Naive thymus-derived CD4-positive, alpha-beta T cell (primary cell): ENCODE results near the gene SMYD4. TPM values are rescaled to one million over a fixed set of nuclear protein-coding genes. Genes with fewer than 3 reads are reported as not detected.

ENCODE experiments used
- ATAC-seq: fragments of 150-1000 bp; cut with Tn5 transposase; 2 replicates; pipeline ENCODE4 v1.10.0; 2021; ENCODE audit warnings: mild to moderate bottlenecking, moderate library complexity
- CTCF ChIA-PET: fragments of 350-600 bp; sonication (Branson Sonifier 250); formaldehyde crosslinking; loops from one replicate; lab custom pipeline; 2021; ENCODE audit warnings: antibody characterized with exemption; lab: Charles Lee
- POLR2A ChIA-PET: fragments of 350-600 bp; sonication (Branson Sonifier 250); formaldehyde crosslinking; loops from one replicate; lab custom pipeline; 2021; ENCODE audit warnings: antibody characterized with exemption, inconsistent platforms; lab: Charles Lee
- DNase-seq, 9 donors: peaks; one replicate each; pipeline versions ENCODE4 v3.0.0 to v3.0.0-alpha.2; 2020 to 2022; ENCODE audit warnings: mixed read lengths in 1 of 9
- H3K27ac ChIP-seq: one replicate; pipeline ENCODE4 v1.7.0; 2013; ENCODE audit warnings: mild to moderate bottlenecking, low read depth, low read length, moderate library complexity
- H3K27me3 ChIP-seq, 2 donors: one replicate each; pipeline ENCODE4 v1.7.0; 2013; ENCODE audit warnings: low read length in 2 of 2, mild to moderate bottlenecking in 2 of 2, moderate library complexity in 2 of 2; ENCODE audit not compliant: control insufficient read depth in 2 of 2, insufficient read depth in 2 of 2
- H3K36me3 ChIP-seq, 3 experiments: 1 replicate in 2 of 3; 2 replicates in 1 of 3; pipeline ENCODE4 v1.7.0; 2013; ENCODE audit warnings: low read length in 3 of 3, mild to moderate bottlenecking in 3 of 3, moderate library complexity in 1 of 3; ENCODE audit not compliant: insufficient read depth in 3 of 3, control insufficient read depth in 2 of 3
- H3K4me1 ChIP-seq, 2 donors: one replicate each; pipeline ENCODE4 v1.7.0; 2013; ENCODE audit warnings: low read length in 2 of 2, mild to moderate bottlenecking in 2 of 2, moderate library complexity in 1 of 2; ENCODE audit not compliant: control insufficient read depth in 2 of 2, insufficient read depth in 2 of 2
- H3K4me3 ChIP-seq: 2 replicates; pipeline ENCODE4 v1.7.0; 2013; ENCODE audit warnings: mild to moderate bottlenecking, low read length
- H3K9me3 ChIP-seq, 3 experiments: 1 replicate in 2 of 3; 2 replicates in 1 of 3; pipeline ENCODE4 v1.7.0; 2013; ENCODE audit warnings: low read length in 3 of 3; ENCODE audit not compliant: control insufficient read depth in 2 of 3
- H3K27ac Mint-ChIP-seq, 9 donors: one replicate each; pipeline ENCODE4 v1.8.0; 2020 to 2022; ENCODE audit warnings: mixed read lengths in 9 of 9, mild to moderate bottlenecking in 8 of 9, moderate library complexity in 5 of 9, inconsistent platforms in 2 of 9
- H3K27me3 Mint-ChIP-seq, 5 donors: one replicate each; pipeline ENCODE4 v1.8.0; 2021 to 2022; ENCODE audit warnings: mixed read lengths in 5 of 5, mild to moderate bottlenecking in 1 of 5
- H3K36me3 Mint-ChIP-seq, 5 donors: one replicate each; pipeline ENCODE4 v1.8.0; 2020 to 2022; ENCODE audit warnings: mixed read lengths in 5 of 5, mild to moderate bottlenecking in 3 of 5, inconsistent platforms in 1 of 5
- H3K4me1 Mint-ChIP-seq, 7 donors: one replicate each; pipeline ENCODE4 v1.8.0; 2020 to 2022; ENCODE audit warnings: mixed read lengths in 7 of 7, mild to moderate bottlenecking in 3 of 7, inconsistent platforms in 1 of 7
- H3K4me3 Mint-ChIP-seq, 10 donors: one replicate each; pipeline ENCODE4 v1.8.0; 2020 to 2022; ENCODE audit warnings: mild to moderate bottlenecking in 10 of 10, mixed read lengths in 10 of 10, moderate library complexity in 6 of 10, inconsistent platforms in 2 of 10
- H3K9me3 Mint-ChIP-seq, 11 donors: one replicate each; pipeline ENCODE4 v1.8.0; 2020 to 2022; ENCODE audit warnings: mixed read lengths in 11 of 11, mild to moderate bottlenecking in 4 of 11, inconsistent platforms in 1 of 11, moderate library complexity in 1 of 11
- intact Hi-C, 2 donors: fragments of 100-400 bp; cut with micrococcal nuclease; formaldehyde crosslinking; loops; one replicate each; pipeline ENCODE4 v1.15.1; 2023
- polyA plus RNA-seq, 2 donors: library from polyadenylated mRNA; unstranded; fragments of 300-500 nt; fragmentation: Illumina TruSeq; gene quantifications; one replicate each; pipeline ENCODE4 v1.2.3, GENCODE V29; 2021
- total RNA-seq, 6 experiments: library from RNA in 5 of 6; stranded (reverse) in 5 of 6; gene quantifications; 1 replicate in 5 of 6; 2 replicates in 1 of 6; pipeline ENCODE4 v1.2.3 and lab custom pipeline; 2021 to 2026

The SMYD4 gene, protein sequence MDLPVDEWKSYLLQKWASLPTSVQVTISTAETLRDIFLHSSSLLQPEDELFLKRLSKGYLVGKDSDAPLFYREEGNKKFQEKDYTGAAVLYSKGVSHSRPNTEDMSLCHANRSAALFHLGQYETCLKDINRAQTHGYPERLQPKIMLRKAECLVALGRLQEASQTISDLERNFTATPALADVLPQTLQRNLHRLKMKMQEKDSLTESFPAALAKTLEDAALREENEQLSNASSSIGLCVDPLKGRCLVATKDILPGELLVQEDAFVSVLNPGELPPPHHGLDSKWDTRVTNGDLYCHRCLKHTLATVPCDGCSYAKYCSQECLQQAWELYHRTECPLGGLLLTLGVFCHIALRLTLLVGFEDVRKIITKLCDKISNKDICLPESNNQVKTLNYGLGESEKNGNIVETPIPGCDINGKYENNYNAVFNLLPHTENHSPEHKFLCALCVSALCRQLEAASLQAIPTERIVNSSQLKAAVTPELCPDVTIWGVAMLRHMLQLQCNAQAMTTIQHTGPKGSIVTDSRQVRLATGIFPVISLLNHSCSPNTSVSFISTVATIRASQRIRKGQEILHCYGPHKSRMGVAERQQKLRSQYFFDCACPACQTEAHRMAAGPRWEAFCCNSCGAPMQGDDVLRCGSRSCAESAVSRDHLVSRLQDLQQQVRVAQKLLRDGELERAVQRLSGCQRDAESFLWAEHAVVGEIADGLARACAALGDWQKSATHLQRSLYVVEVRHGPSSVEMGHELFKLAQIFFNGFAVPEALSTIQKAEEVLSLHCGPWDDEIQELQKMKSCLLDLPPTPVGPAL
- total RNA-seq = 10 to 100 TPM; 19.8 to 38.4 (median 32.5) TPM
- 10 to 100 TPM in 1 of 2 donors, 1 to 10 TPM in 1; 9.7 to 18.0 TPM for polyA plus RNA-seq
- total RNA-seq (lab: John Stamatoyannopoulos, UW) = 43.7 reads per million, percentile 68 among the genes with 10 or more reads in this experiment

DNA sequence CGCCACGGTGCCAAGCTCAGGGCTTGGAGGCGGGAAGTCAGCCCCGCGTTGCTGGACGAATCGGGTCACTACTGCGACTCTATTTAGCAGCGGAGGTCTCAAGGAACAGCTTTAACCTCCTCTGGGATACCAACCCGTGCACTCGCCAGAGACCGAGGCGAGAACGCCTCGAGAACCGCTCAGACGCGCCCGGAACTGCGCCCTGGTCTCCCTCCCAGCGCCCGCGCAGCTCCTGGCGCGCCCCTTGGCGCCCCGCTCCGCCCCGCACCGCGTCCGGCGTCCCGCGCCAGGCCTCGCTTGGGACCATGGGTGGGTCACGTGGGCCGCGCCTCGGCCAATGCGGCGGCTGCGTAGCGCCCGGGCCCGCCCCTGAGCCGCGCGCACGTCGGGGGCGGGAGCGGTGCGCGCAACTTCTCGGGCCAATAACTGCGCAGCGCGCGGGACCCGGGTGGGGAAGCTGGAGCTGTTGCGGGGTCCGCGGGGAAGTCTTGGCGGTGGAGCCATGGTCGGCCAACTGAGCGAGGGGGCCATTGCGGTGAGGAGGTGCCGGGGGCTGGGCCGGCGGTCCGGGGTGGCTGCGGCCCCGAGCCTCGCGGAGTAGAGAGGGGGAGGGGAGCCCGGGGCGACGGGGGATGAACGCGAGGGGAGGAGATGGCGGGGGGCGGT is at the start of gene SMYD4, which contains the start of gene RPA1:
SMYD4 (minus strand) TSS at position 311 of the 666 bp plus-strand sequence. CDS start 1,908 bp downstream, outside the sequence.
RPA1 (plus strand) TSS at position 414 of the 666 bp plus-strand sequence; CDS start at position 503, 89 bp downstream.
- Mint-ChIP-seq H3K27ac (peak within 1 kb of the TSS; percentile 89 to 99 (median 95)), H3K4me3 (peak within 1 kb of the TSS; percentile 89 to 100 (median 98)), H3K36me3 (peaks cover 7 to 33% (median 18%) of the 10 kb centered on the region in 5 donors), H3K27me3 (no peaks in the 10 kb centered on the region), H3K4me1 (peaks cover 39 to 80% (median 67%) of the 10 kb centered on the region in 7 donors), H3K9me3 (peaks cover 0 to 2% (median 0%) of the 10 kb centered on the region in 11 donors)
- Histone ChIP-seq H3K4me1 (peaks cover 17 to 26% of the 10 kb centered on the region in 2 donors), H3K4me3 (peak within 1 kb of the TSS; percentile 82), H3K36me3 (peaks cover 0 to 13% (median 2%) of the 10 kb centered on the region in 3 experiments), H3K27me3 (no peaks in the 10 kb centered on the region), H3K27ac (peak within 1 kb of the TSS; percentile 86), H3K9me3 (no peaks in the 10 kb centered on the region)
- CTCF ChIA-PET = interaction anchor here (1.5 kb wide), 1 partner anchor 108 kb away, joined by 7 read pairs; no protein-coding TSS in a partner anchor
- peak; percentile 100 for ATAC-seq
- intact Hi-C loops = loop anchor here (1.0 to 5.0 kb wide), 10 partner anchors 41 to 571 kb away; partner anchors contain the start of genes DPH1 (in 2 of the 2), MNT (in 1 of the 2), OVCA2 (in 1 of the 2) and WDR81 (in 1 of the 2)
- peak; percentile 84 to 94 (median 89) for DNase-seq
- POLR2A ChIA-PET = interaction anchor here (0.6 to 2.2 kb wide), 14 partner anchors 10 to 506 kb away, joined by 3 to 8 read pairs (median 4); partner anchors contain the start of genes PRPF8, RILP and TSR1

DNA sequence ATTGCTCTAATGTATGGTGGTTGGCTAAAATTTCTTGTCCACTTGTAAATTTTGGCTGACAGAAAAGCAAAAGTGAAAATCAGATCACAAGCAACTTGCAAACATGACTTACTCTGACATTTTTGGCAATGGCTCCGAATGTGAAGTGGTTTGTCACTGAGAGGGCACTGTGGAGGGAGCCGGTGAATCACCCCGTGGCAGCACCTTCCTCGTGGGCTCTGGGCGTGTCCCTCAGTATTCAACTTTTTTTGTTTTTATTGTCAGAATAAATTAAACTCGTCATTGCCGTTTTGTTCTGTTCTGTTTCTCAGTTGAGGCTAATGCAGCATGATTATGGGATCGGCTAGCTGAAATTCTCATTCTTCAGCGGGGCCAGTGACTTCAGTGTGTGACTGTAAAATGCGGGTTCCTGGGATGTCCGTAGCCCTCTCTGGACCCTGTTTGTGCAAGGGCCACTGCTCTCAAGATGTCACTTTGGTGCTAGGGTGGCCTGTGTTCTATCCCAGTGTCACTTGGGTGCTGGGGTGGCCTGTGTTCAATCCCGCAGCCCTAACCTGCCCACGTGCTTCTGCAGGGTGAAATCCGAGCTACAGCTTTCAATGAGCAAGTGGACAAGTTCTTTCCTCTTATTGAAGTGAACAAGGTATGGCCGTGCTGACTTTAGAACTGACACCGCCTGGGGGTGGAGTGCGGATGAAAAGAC is 48.9 kb upstream of the SMYD4 start:
- no peak overlapping the region for H3K27ac ChIP-seq
- peaks cover 28 to 81% (median 41%) of the 10 kb centered on the region in 3 experiments for H3K36me3 ChIP-seq
- ATAC-seq = no peak
- Mint-ChIP-seq H3K27me3 (no peaks in the 10 kb centered on the region), H3K36me3 (peaks cover 20 to 67% (median 35%) of the 10 kb centered on the region in 5 donors), H3K27ac (peak overlapping the region in 3 of 9 donors; percentile 4 to 72 (median 68)), H3K9me3 (no peaks in the 10 kb centered on the region), H3K4me3 (no peak overlapping the region), H3K4me1 (peaks cover 9 to 65% (median 18%) of the 10 kb centered on the region in 7 donors)
- no peak for DNase-seq
- no peak overlapping the region for H3K4me3 ChIP-seq
- H3K27me3 ChIP-seq = no peaks in the 10 kb centered on the region
- H3K4me1 ChIP-seq = peaks cover under 1 to 2% of the 10 kb centered on the region in 2 donors
- intact Hi-C loops = loop anchor here in 1 of 2 donors (10.0 kb wide), 1 partner anchor 146 kb away; the partner anchor contains the start of gene RTN4RL1
- CTCF ChIA-PET = no interaction called here
- POLR2A ChIA-PET = no interaction called here
- no peaks in the 10 kb centered on the region for H3K9me3 ChIP-seq

DNA sequence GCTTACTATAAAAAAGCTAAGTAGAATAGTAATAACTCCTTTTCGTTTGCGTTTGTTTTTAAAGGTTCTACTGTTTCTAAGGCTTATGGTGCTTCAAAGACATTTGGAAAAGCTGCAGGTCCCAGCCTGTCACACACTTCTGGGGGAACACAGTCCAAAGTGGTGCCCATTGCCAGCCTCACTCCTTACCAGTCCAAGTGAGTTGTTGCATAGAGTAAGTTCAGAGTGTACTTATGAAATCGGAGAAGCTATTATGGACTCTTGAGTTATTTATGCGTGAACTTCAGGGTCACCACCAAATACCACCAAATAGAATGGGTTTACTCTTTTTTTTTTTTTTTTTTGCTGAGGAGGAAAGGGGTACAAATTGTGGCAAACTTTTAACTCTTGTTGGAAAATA is 45.9 kb upstream of the SMYD4 start:
- Mint-ChIP-seq H3K36me3 (peaks cover 17 to 63% (median 38%) of the 10 kb centered on the region in 5 donors), H3K4me3 (no peak overlapping the region), H3K27ac (peak overlapping the region in 1 of 9 donors; percentile 98), H3K9me3 (peaks cover 0 to 4% (median 0%) of the 10 kb centered on the region in 11 donors), H3K4me1 (peaks cover 35 to 76% (median 48%) of the 10 kb centered on the region in 7 donors), H3K27me3 (no peaks in the 10 kb centered on the region)
- POLR2A ChIA-PET = no interaction called here
- ATAC-seq (no peak), DNase-seq (no peak)
- peaks cover 28 to 58% (median 33%) of the 10 kb centered on the region in 3 experiments for H3K36me3 ChIP-seq
- peaks cover 29% of the 10 kb centered on the region in 2 donors for H3K4me1 ChIP-seq
- intact Hi-C loops = loop anchor here in 1 of 2 donors (10.0 kb wide), 1 partner anchor 149 kb away; the partner anchor contains the start of gene RTN4RL1
- H3K27me3 ChIP-seq = no peaks in the 10 kb centered on the region
- no peaks in the 10 kb centered on the region for H3K9me3 ChIP-seq
- H3K4me3 ChIP-seq = no peak overlapping the region
- H3K27ac ChIP-seq = no peak overlapping the region
- CTCF ChIA-PET = interaction anchor here (1.0 kb wide), 1 partner anchor 12 kb away, joined by 5 read pairs; no protein-coding TSS in a partner anchor

DNA sequence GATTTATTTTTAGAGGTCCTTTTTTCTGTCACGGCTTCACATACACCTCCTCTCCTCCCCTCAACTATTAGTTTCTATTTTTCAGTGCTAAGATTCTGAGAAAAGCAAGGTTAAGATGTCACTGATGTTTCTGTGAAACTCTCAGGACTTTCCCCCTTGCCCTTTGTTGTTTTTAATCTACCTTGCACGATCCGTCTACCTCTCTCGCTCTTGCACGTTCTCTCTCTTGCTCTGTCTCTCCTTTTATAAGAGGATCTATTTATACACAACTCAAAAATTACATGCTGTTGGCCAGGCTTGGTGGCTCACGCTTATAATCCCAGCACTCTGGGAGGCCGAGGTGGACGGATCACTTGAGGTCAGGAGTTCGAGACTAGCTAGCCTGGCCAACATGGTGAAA is 43.7 kb upstream of the SMYD4 start:
- peaks cover 34 to 40% of the 10 kb centered on the region in 2 donors for H3K4me1 ChIP-seq
- H3K27ac Mint-ChIP-seq = peak overlapping the region; percentile 79 to 99 (median 94)
- ATAC-seq (peak; percentile 23), DNase-seq (peak in 4 of 9 donors; percentile 6 to 37 (median 28))
- H3K36me3 Mint-ChIP-seq = peaks cover 7 to 53% (median 28%) of the 10 kb centered on the region in 5 donors
- peaks cover 15 to 36% (median 16%) of the 10 kb centered on the region in 3 experiments for H3K36me3 ChIP-seq
- POLR2A ChIA-PET = no interaction called here
- H3K9me3 Mint-ChIP-seq = peaks cover 0 to 4% (median 0%) of the 10 kb centered on the region in 11 donors
- intact Hi-C loops = loop anchor here (1.0 to 10.0 kb wide), 5 partner anchors 151 to 529 kb away; partner anchors contain the start of genes MNT (in 1 of the 2), OVCA2 (in 1 of the 2) and RTN4RL1 (in 1 of the 2)
- no peaks in the 10 kb centered on the region for H3K27me3 Mint-ChIP-seq
- CTCF ChIA-PET = no interaction called here
- peak overlapping the region; percentile 48 to 93 (median 74) for H3K4me3 Mint-ChIP-seq
- no peaks in the 10 kb centered on the region for H3K27me3 ChIP-seq
- H3K27ac ChIP-seq = peak overlapping the region; percentile 88
- no peak overlapping the region for H3K4me3 ChIP-seq
- H3K9me3 ChIP-seq = no peaks in the 10 kb centered on the region
- peaks cover 43 to 80% (median 63%) of the 10 kb centered on the region in 7 donors for H3K4me1 Mint-ChIP-seq

DNA sequence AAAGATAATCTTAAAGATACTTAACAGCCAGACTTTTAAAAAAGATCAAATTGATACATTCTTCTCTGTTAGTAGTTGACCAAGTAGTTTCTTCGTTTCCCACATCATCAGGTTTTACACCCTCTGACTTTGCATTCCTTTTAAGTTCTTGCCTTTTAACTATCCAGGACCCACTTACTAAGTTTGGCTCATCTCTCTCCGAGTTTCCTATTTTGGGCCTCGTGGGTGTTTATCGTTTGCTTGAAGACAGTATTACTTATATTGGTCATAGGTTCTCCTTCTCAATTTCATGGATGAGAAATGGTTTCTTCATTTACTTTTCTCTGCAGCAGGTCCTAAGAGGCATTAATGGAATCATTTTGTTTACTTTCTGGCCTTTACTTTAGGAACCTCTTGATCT is 43.3 kb upstream of the SMYD4 start:
- Histone ChIP-seq H3K27me3 (no peaks in the 10 kb centered on the region), H3K27ac (peak overlapping the region; percentile 88), H3K36me3 (peaks cover 13 to 32% (median 15%) of the 10 kb centered on the region in 3 experiments), H3K9me3 (no peaks in the 10 kb centered on the region), H3K4me3 (no peak overlapping the region), H3K4me1 (peaks cover 34 to 40% of the 10 kb centered on the region in 2 donors)
- H3K4me3 Mint-ChIP-seq = peak overlapping the region; percentile 48 to 93 (median 74)
- POLR2A ChIA-PET = interaction anchor here (0.6 kb wide), 1 partner anchor 175 kb away, joined by 6 read pairs; no protein-coding TSS in a partner anchor
- no peak for ATAC-seq
- intact Hi-C loops = loop anchor here (1.0 to 10.0 kb wide), 5 partner anchors 152 to 529 kb away; partner anchors contain the start of genes MNT (in 1 of the 2), OVCA2 (in 1 of the 2) and RTN4RL1 (in 1 of the 2)
- no peaks in the 10 kb centered on the region for H3K27me3 Mint-ChIP-seq
- CTCF ChIA-PET = no interaction called here
- peak overlapping the region; percentile 79 to 99 (median 94) for H3K27ac Mint-ChIP-seq
- peaks cover 0 to 4% (median 0%) of the 10 kb centered on the region in 11 donors for H3K9me3 Mint-ChIP-seq
- H3K36me3 Mint-ChIP-seq = peaks cover 7 to 55% (median 28%) of the 10 kb centered on the region in 5 donors
- peaks cover 43 to 81% (median 63%) of the 10 kb centered on the region in 7 donors for H3K4me1 Mint-ChIP-seq
- DNase-seq = peak in 1 of 9 donors; percentile 3
